GM21529 (cell line): ENCODE data around the gene NT5C2.
"Not testable (repeated sequence)": the region's sequence is repeated elsewhere in the genome, so short reads cannot be mapped to it uniquely, and the experiment has no call there.

Source experiments
- ATAC-seq: cut with Tn5 transposase; IDR thresholded peaks from one replicate; pipeline ENCODE4 v1.9.1; 2021; ENCODE audit not compliant: unreplicated experiment

NT5C2 gene

GRCh38 chr10:103167554-103167953 lies 25.5 kb downstream of the NT5C2 start:
- ATAC-seq, result not testable (repeated sequence)

- no peak for ATAC-seq
Measured at GRCh38 chr10:103166523-103166922, 26.5 kb downstream of the NT5C2 start.

- not testable (repeated sequence) for ATAC-seq
Measured at GRCh38 chr10:103163766-103164403, 29.2 kb downstream of the NT5C2 start.

GRCh38 chr10:103157246-103157645 lies 35.8 kb downstream of the NT5C2 start:
- no peak for ATAC-seq

GRCh38 chr10:103155471-103156085 lies 37.5 kb downstream of the NT5C2 start:
- ATAC-seq, result no peak

- ATAC-seq, result no peak
Measured at GRCh38 chr10:103154521-103155299, 38.4 kb downstream of the NT5C2 start.

GRCh38 chr10:103153302-103154197 lies 39.5 kb downstream of the NT5C2 start:
- no peak for ATAC-seq

- no peak for ATAC-seq
Measured at GRCh38 chr10:103149991-103150622, 43.0 kb downstream of the NT5C2 start.

GRCh38 chr10:103147645-103148044 lies 45.4 kb downstream of the NT5C2 start:
- no peak for ATAC-seq

- no peak for ATAC-seq
Measured at GRCh38 chr10:103145860-103146466, 47.1 kb downstream of the NT5C2 start.

- ATAC-seq, result no peak
Measured at GRCh38 chr10:103145046-103145445, 48.0 kb downstream of the NT5C2 start.

GRCh38 chr10:103144041-103144440 lies 49.0 kb downstream of the NT5C2 start:
- no peak for ATAC-seq

GRCh38 chr10:103143641-103144040 lies 49.4 kb downstream of the NT5C2 start:
- not testable (repeated sequence) for ATAC-seq

GRCh38 chr10:103141950-103142349 lies 51.1 kb downstream of the NT5C2 start:
- no peak for ATAC-seq

- no peak for ATAC-seq
Measured at GRCh38 chr10:103140469-103140868, 52.6 kb downstream of the NT5C2 start.

- ATAC-seq, result no peak
Measured at GRCh38 chr10:103139803-103140202, 53.3 kb downstream of the NT5C2 start.

- not testable (repeated sequence) for ATAC-seq
Measured at GRCh38 chr10:103135168-103135567, 57.9 kb downstream of the NT5C2 start.

- no peak for ATAC-seq
Measured at GRCh38 chr10:103130910-103131309, 62.2 kb downstream of the NT5C2 start.

GRCh38 chr10:103130180-103130579 lies 62.9 kb downstream of the NT5C2 start:
- not testable (repeated sequence) for ATAC-seq

GRCh38 chr10:103127241-103127640 lies 65.8 kb downstream of the NT5C2 start:
- ATAC-seq, result no peak
